GM12801 (cell line): ENCODE measurements around the gene NDUFAF2.

Experiments used
- CTCF ChIP-seq: IDR thresholded peaks from one replicate; pipeline ENCODE4 v1.5.1; 2011; ENCODE audit warnings: control low read depth; ENCODE audit not compliant: insufficient read length; ENCODE audit errors: extremely low read depth

Gene NDUFAF2

GRCh38 chr5:61120534-61120933 lies 175.5 kb downstream of the NDUFAF2 start:
- no peak for TF ChIP-seq CTCF

GRCh38 chr5:61123145-61123544 lies 178.1 kb downstream of the NDUFAF2 start:
- no peak for TF ChIP-seq CTCF

GRCh38 chr5:61130289-61130688 lies 185.3 kb downstream of the NDUFAF2 start:
- TF ChIP-seq CTCF: no peak

- no peak for TF ChIP-seq CTCF
These were observed 187.6 kb downstream of the NDUFAF2 start for GRCh38 chr5:61132559-61132958.

- TF ChIP-seq CTCF: no peak
These were observed 192.8 kb downstream of the NDUFAF2 start for GRCh38 chr5:61137835-61138234.

- TF ChIP-seq CTCF: no peak
These were observed 194.3 kb downstream of the NDUFAF2 start for GRCh38 chr5:61139094-61139873.

GRCh38 chr5:61139931-61140330 lies 194.9 kb downstream of the NDUFAF2 start:
- TF ChIP-seq CTCF: no peak
